Activated T-helper 1 cell treated with anti-CD3 and anti-CD28 coated beads, Interleukin-12 subunit alpha, Interleukin-12 subunit beta, Interleukin-2, Interleukin-4 antibody, amounts not matched to agents 30 ng/mL and 10 ng/mL and 1 ng/mL, durations not matched to agents 14 hours and 24 hours and 36 hours (primary cell): ENCODE results near the gene TRABD2B. TPM values are rescaled to one million over a fixed set of nuclear protein-coding genes. Genes with fewer than 3 reads are reported as not detected.

Source experiments
- DNase-seq: peaks from one replicate; pipeline ENCODE4 v3.0.0; 2021; ENCODE audit warnings: low spot score
- H3K27ac Mint-ChIP-seq: one replicate; pipeline ENCODE4 v1.8.0; 2021; ENCODE audit warnings: mild to moderate bottlenecking, mixed read lengths
- H3K27me3 Mint-ChIP-seq: one replicate; pipeline ENCODE4 v1.8.0; 2022; ENCODE audit warnings: mild to moderate bottlenecking, moderate library complexity, mixed read lengths; ENCODE audit not compliant: insufficient read depth
- H3K36me3 Mint-ChIP-seq: one replicate; pipeline ENCODE4 v1.8.0; 2021; ENCODE audit warnings: low read depth, mixed read lengths
- H3K4me1 Mint-ChIP-seq: one replicate; pipeline ENCODE4 v1.8.0; 2021; ENCODE audit warnings: low read depth, mixed read lengths
- H3K4me3 Mint-ChIP-seq: one replicate; pipeline ENCODE4 v1.8.0; 2021; ENCODE audit warnings: mild to moderate bottlenecking, moderate library complexity, mixed read lengths
- H3K9me3 Mint-ChIP-seq: one replicate; pipeline ENCODE4 v1.8.0; 2021; ENCODE audit warnings: mixed read lengths
- intact Hi-C: fragments of 100-400 bp; cut with micrococcal nuclease; formaldehyde crosslinking; loops from one replicate; pipeline ENCODE4 v1.15.1; 2024
- total RNA-seq: library from RNA; stranded (reverse); gene quantifications from 2 replicates; pipeline ENCODE4 v1.2.3, GENCODE V29; 2022

The TRABD2B gene
- total RNA-seq, 1 donor from 2014 or later, result not detected

GRCh38 chr1:47727051-47727696, 270.0 kb downstream of the TRABD2B start:
- Mint-ChIP-seq H3K4me1 (peaks cover 5% of the 10 kb centered on the region), H3K27ac (no peak overlapping the region), H3K4me3 (no peak overlapping the region), H3K36me3 (no peaks in the 10 kb centered on the region), H3K27me3 (peaks cover 42% of the 10 kb centered on the region), H3K9me3 (no peaks in the 10 kb centered on the region)
- intact Hi-C loops, result loop anchor here (2.0 to 5.0 kb wide), 3 partner anchors 16 to 495 kb away; partner anchors contain the start of gene TAL1
- no peak for DNase-seq

- peaks cover 5% of the 10 kb centered on the region for H3K4me1 Mint-ChIP-seq
- H3K4me3 Mint-ChIP-seq, result no peak overlapping the region
- intact Hi-C loops, result loop anchor here (1.0 to 5.0 kb wide), 5 partner anchors 15 to 494 kb away; partner anchors contain the start of gene TAL1
- no peaks in the 10 kb centered on the region for H3K36me3 Mint-ChIP-seq
- H3K27ac Mint-ChIP-seq, result no peak overlapping the region
- no peaks in the 10 kb centered on the region for H3K9me3 Mint-ChIP-seq
- H3K27me3 Mint-ChIP-seq, result peaks cover 46% of the 10 kb centered on the region
- DNase-seq, result peak; percentile 34
Observed at GRCh38 chr1:47725992-47726855, 271.0 kb downstream of the TRABD2B start.

DNA sequence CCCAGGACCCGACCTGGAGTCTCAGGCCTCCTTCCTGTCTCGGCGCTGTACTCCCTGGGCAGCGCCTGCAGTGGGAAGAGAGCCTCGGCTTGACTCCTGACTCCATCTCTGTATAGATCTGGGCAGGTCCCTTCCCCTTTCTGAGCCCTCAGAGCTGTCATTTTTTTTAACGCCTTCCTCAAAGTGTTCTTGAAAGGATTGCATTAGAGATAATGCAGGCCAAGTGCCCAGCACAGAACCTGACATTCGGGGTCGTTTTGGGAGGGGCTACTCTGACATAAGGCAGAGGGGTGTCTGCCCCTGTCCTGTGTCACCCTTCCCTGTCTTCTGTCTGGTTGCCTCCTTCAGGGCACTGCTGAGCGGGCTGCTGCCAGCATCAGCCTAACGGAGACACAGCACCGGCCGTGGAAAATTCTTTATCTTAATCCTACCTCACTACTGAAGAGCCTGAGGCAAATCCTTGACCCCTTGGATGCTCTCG, 271.6 kb downstream of the TRABD2B start:
- Mint-ChIP-seq H3K27me3 (peaks cover 48% of the 10 kb centered on the region), H3K27ac (no peak overlapping the region), H3K9me3 (no peaks in the 10 kb centered on the region), H3K4me1 (peaks cover 5% of the 10 kb centered on the region), H3K4me3 (no peak overlapping the region), H3K36me3 (no peaks in the 10 kb centered on the region)
- no peak for DNase-seq
- intact Hi-C loops, result loop anchor here (5.0 kb wide), 2 partner anchors 193 to 493 kb away; partner anchors contain the start of gene TAL1

GRCh38 chr1:47725000-47725473, 272.1 kb downstream of the TRABD2B start:
- peaks cover 50% of the 10 kb centered on the region for H3K27me3 Mint-ChIP-seq
- intact Hi-C loops, result loop anchor here (5.0 kb wide), 2 partner anchors 193 to 493 kb away; partner anchors contain the start of gene TAL1
- H3K9me3 Mint-ChIP-seq, result no peaks in the 10 kb centered on the region

GRCh38 chr1:47724432-47724999, 272.7 kb downstream of the TRABD2B start:
- no peak for DNase-seq
- intact Hi-C loops, result no loop called here
- H3K36me3 Mint-ChIP-seq, result no peaks in the 10 kb centered on the region
- no peak overlapping the region for H3K27ac Mint-ChIP-seq
- no peaks in the 10 kb centered on the region for H3K9me3 Mint-ChIP-seq
- peaks cover 5% of the 10 kb centered on the region for H3K4me1 Mint-ChIP-seq
- peaks cover 52% of the 10 kb centered on the region for H3K27me3 Mint-ChIP-seq
- no peak overlapping the region for H3K4me3 Mint-ChIP-seq

More at GRCh38 chr1:47725000-47725473, 272.1 kb downstream of the TRABD2B start:
- Mint-ChIP-seq H3K27ac (no peak overlapping the region), H3K36me3 (no peaks in the 10 kb centered on the region), H3K4me1 (peaks cover 5% of the 10 kb centered on the region), H3K4me3 (no peak overlapping the region)
- no peak for DNase-seq

DNA sequence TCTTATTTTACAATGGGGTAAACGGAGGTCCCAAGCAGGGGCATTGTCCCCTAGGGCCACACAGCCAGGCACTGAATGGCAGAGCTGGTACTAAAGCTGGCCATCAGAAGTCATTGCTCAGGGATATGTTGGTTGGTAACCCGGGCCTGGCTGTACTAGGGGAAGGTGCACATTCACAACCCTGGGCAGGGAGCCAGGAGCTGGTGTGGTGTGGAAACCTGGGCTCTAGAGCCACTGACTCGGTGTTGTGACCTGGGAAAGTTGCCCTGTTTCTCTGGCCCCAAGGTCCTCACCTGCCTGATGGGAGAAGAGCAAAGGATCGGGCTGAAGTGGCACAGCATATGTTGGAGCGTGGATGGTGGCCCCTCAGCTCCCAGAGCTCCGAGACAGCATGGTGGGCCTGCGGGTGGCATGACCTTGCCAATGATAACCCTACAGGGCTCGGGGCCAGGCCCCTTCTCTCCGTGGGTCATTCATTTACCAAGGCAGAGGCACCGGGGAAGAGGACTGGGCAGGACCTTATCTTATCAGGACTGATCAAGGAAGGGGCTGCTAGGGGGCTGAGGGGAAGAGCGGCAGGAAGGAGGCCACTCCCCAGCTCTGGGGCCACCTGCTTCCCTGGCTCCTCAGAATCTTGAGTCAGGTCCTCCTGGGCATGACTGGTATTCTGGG, 274.1 kb downstream of the TRABD2B start:
- no peak overlapping the region for H3K27ac Mint-ChIP-seq
- no peak overlapping the region for H3K4me3 Mint-ChIP-seq
- peaks cover 5% of the 10 kb centered on the region for H3K4me1 Mint-ChIP-seq
- intact Hi-C loops, result no loop called here
- H3K27me3 Mint-ChIP-seq, result peaks cover 46% of the 10 kb centered on the region
- H3K36me3 Mint-ChIP-seq, result no peaks in the 10 kb centered on the region
- DNase-seq, result no peak
- H3K9me3 Mint-ChIP-seq, result no peaks in the 10 kb centered on the region

DNA sequence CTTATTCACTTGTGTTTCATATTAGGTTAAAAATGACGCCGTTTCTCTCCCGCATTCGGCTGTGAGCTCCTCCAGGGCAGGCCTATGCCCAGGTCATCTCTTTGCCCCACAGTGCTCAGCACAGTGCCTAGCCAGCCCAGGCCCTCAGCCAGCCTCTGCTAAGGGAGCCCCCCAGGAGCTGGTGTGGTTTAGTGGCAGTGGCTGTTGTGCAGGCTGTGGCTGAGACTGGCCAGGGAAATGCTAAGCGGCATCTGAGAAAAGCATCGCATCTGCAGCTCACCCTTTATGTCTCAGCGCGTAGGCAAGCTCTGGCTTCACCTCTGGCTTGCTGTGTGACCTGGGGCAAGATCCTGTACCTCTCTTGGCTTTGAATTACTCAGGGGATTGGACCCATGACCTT, 275.1 kb downstream of the TRABD2B start:
- H3K27me3 Mint-ChIP-seq, result peaks cover 43% of the 10 kb centered on the region
- intact Hi-C loops, result no loop called here
- H3K36me3 Mint-ChIP-seq, result no peaks in the 10 kb centered on the region
- no peak overlapping the region for H3K27ac Mint-ChIP-seq
- H3K4me1 Mint-ChIP-seq, result peaks cover 5% of the 10 kb centered on the region
- no peak for DNase-seq
- H3K4me3 Mint-ChIP-seq, result no peak overlapping the region
- H3K9me3 Mint-ChIP-seq, result no peaks in the 10 kb centered on the region

DNA sequence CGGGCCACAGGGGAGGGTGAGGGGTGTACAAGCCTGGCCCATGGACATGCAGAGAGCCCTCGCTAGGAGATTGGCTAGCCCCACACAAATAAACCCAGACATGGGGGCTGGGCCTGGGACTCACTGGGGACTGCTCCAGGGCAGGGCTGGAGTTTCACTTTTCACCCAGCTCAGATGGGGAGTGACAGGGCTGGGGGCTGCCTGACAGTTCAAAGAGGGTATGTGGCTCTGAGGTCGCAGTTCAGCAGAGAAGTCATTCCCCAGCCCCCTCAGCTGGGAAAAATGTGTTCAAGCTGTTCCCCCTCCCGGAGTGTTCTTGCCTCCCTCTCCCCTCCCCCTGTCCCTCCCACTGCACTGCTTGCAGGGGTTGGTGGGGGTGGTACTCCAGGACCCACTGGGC, 277.1 kb downstream of the TRABD2B start:
- H3K27me3 Mint-ChIP-seq, result peaks cover 33% of the 10 kb centered on the region
- no peak overlapping the region for H3K27ac Mint-ChIP-seq
- no peaks in the 10 kb centered on the region for H3K9me3 Mint-ChIP-seq
- no peaks in the 10 kb centered on the region for H3K36me3 Mint-ChIP-seq
- H3K4me1 Mint-ChIP-seq, result no peaks in the 10 kb centered on the region
- no peak for DNase-seq
- H3K4me3 Mint-ChIP-seq, result no peak overlapping the region
- intact Hi-C loops, result no loop called here

- intact Hi-C loops, result no loop called here
- no peak overlapping the region for H3K4me3 Mint-ChIP-seq
- H3K9me3 Mint-ChIP-seq, result no peaks in the 10 kb centered on the region
- H3K36me3 Mint-ChIP-seq, result no peaks in the 10 kb centered on the region
- no peaks in the 10 kb centered on the region for H3K4me1 Mint-ChIP-seq
- no peak overlapping the region for H3K27ac Mint-ChIP-seq
- H3K27me3 Mint-ChIP-seq, result peaks cover 36% of the 10 kb centered on the region
- no peak for DNase-seq
Observed at GRCh38 chr1:47717341-47717740, 279.8 kb downstream of the TRABD2B start.

DNA sequence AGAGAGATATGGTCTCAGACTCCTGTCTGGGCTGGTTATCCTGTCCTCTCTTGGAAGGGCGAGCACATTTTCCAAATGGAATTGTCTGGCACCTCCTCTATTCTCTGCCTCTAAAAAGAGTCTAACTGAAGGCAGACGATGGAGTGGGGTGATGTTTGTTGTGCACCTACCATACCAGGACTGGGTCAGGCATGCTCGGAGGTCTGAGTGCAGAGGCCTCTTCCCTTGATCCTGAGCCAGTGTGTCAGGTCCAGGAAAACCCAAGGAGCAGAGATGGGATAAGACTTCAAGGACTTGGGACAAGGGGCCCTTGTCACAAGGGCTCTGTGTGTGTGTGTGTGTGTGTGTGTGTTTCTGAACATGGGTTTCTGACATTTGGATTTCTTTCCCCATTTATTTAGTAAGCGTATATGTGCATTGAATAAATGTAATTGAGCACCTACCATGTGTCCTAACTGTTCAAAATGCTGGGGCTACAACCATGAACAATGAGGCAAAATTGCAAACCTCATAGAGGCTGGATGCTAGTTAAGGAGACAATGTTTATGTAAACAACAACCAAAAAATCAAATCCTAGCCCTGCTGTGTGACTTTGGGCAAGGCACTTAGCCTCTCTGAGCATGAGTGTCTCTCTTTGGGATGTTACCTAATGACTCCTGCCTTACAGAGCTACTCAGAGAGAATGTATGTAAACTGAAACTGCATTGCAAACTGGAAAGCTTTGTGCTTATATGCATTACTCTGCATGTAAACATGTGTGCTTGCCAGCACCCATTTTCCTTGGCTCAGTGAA, 283.0 kb downstream of the TRABD2B start:
- no peak overlapping the region for H3K27ac Mint-ChIP-seq
- DNase-seq, result no peak
- H3K9me3 Mint-ChIP-seq, result no peaks in the 10 kb centered on the region
- H3K4me1 Mint-ChIP-seq, result no peaks in the 10 kb centered on the region
- H3K27me3 Mint-ChIP-seq, result peaks cover 47% of the 10 kb centered on the region
- H3K36me3 Mint-ChIP-seq, result no peaks in the 10 kb centered on the region
- H3K4me3 Mint-ChIP-seq, result no peak overlapping the region
- intact Hi-C loops, result loop anchor here (5.0 kb wide), 1 partner anchor 482 kb away; the partner anchor contains the start of gene TAL1

- Mint-ChIP-seq H3K27me3 (peaks cover 51% of the 10 kb centered on the region), H3K36me3 (no peaks in the 10 kb centered on the region), H3K4me1 (no peaks in the 10 kb centered on the region), H3K4me3 (no peak overlapping the region), H3K27ac (no peak overlapping the region), H3K9me3 (no peaks in the 10 kb centered on the region)
- no peak for DNase-seq
- intact Hi-C loops, result loop anchor here (5.0 kb wide), 1 partner anchor 481 kb away; the partner anchor contains the start of gene TAL1
Observed at GRCh38 chr1:47713333-47713953, 283.7 kb downstream of the TRABD2B start.
